GM03348 (cell line): ENCODE results near the gene SPDYC.
"Not testable (repeated sequence)": the region's sequence is repeated elsewhere in the genome, so short reads cannot be mapped to it uniquely, and the experiment has no call there.

Experiments
- DNase-seq: peaks from one replicate; pipeline ENCODE4 v3.0.0; 2012; ENCODE audit warnings: low spot score

Gene SPDYC

GRCh38 chr11:65169164-65169641 lies 830 bp upstream of the SPDYC start:
- DNase-seq = no peak

- no peak for DNase-seq
Measured at GRCh38 chr11:65172600-65172999, 2.6 kb downstream of the SPDYC start.

GRCh38 chr11:65174571-65175010 lies 4.6 kb downstream of the SPDYC start:
- DNase-seq = not testable (repeated sequence)

GRCh38 chr11:65180877-65181568 lies 11.0 kb downstream of the SPDYC start:
- DNase-seq = peak; percentile 91

- peak; percentile 94 for DNase-seq
Measured at GRCh38 chr11:65181569-65182257, 11.7 kb downstream of the SPDYC start, which contains the start of gene CAPN1. Gene CAPN1, plus strand, starts transcription at chr11:65181928. Its CDS starts 774 bp downstream, at chr11:65182702.

- peak; percentile 52 for DNase-seq
Measured at GRCh38 chr11:65182258-65183170, 12.5 kb downstream of the SPDYC start.

- DNase-seq = no peak
Measured at GRCh38 chr11:65183201-65183891, 13.3 kb downstream of the SPDYC start.

- no peak for DNase-seq
Measured at GRCh38 chr11:65184146-65184545, 14.1 kb downstream of the SPDYC start.

- DNase-seq = no peak
Measured at GRCh38 chr11:65185171-65185570, 15.1 kb downstream of the SPDYC start.

GRCh38 chr11:65185869-65186341 lies 15.9 kb downstream of the SPDYC start:
- DNase-seq = no peak

- no peak for DNase-seq
Measured at GRCh38 chr11:65186701-65187100, 16.7 kb downstream of the SPDYC start.

- no peak for DNase-seq
Measured at GRCh38 chr11:65187146-65187675, 17.2 kb downstream of the SPDYC start.

- DNase-seq = no peak
Measured at GRCh38 chr11:65187971-65188461, 18.0 kb downstream of the SPDYC start.

- DNase-seq = no peak
Measured at GRCh38 chr11:65188486-65188885, 18.5 kb downstream of the SPDYC start.

- no peak for DNase-seq
Measured at GRCh38 chr11:65189191-65189590, 19.2 kb downstream of the SPDYC start.

GRCh38 chr11:65194564-65194963 lies 24.5 kb downstream of the SPDYC start:
- DNase-seq = no peak

GRCh38 chr11:65204143-65204542 lies 34.1 kb downstream of the SPDYC start:
- no peak for DNase-seq

GRCh38 chr11:65204646-65205601 lies 34.9 kb downstream of the SPDYC start:
- peak; percentile 85 for DNase-seq

GRCh38 chr11:65205602-65205967 lies 35.6 kb downstream of the SPDYC start:
- DNase-seq = no peak

- no peak for DNase-seq
Measured at GRCh38 chr11:65206441-65206841, 36.4 kb downstream of the SPDYC start.
